GM19455 (cell line): ENCODE measurements around the gene ANKRD65.

Source experiments
- ATAC-seq: cut with Tn5 transposase; IDR thresholded peaks from one replicate; pipeline ENCODE4 v1.9.1; 2021; ENCODE audit not compliant: unreplicated experiment

Gene ANKRD65

GRCh38 chr1:1442069-1442770 lies 21.1 kb upstream of the ANKRD65 start:
- ATAC-seq: no peak

GRCh38 chr1:1441002-1441888 lies 20.2 kb upstream of the ANKRD65 start:
- ATAC-seq: no peak

GRCh38 chr1:1440262-1441001 lies 19.4 kb upstream of the ANKRD65 start:
- ATAC-seq: no peak

- no peak for ATAC-seq
These were observed 18.6 kb upstream of the ANKRD65 start for GRCh38 chr1:1439546-1440261.

- ATAC-seq: no peak
These were observed 17.7 kb upstream of the ANKRD65 start for GRCh38 chr1:1438531-1439381.

- ATAC-seq: no peak
These were observed 16.9 kb upstream of the ANKRD65 start for GRCh38 chr1:1437904-1438376.

GRCh38 chr1:1437033-1437903 lies 16.2 kb upstream of the ANKRD65 start:
- ATAC-seq: no peak

- ATAC-seq: no peak
These were observed 15.6 kb upstream of the ANKRD65 start for GRCh38 chr1:1436630-1437032.

GRCh38 chr1:1435911-1436629 lies 15.0 kb upstream of the ANKRD65 start:
- ATAC-seq: no peak

- no peak for ATAC-seq
These were observed 14.2 kb upstream of the ANKRD65 start, which contains the start of gene VWA1 for GRCh38 chr1:1435106-1435903. TSS of gene VWA1 (plus strand) at chr1:1435690. CDS start at chr1:1435749, 59 bp downstream.

GRCh38 chr1:1434824-1435105 lies 13.7 kb upstream of the ANKRD65 start:
- no peak for ATAC-seq

GRCh38 chr1:1434131-1434823 lies 13.2 kb upstream of the ANKRD65 start:
- no peak for ATAC-seq

GRCh38 chr1:1433804-1434130 lies 12.7 kb upstream of the ANKRD65 start:
- ATAC-seq: no peak

GRCh38 chr1:1432951-1433803 lies 12.1 kb upstream of the ANKRD65 start:
- no peak for ATAC-seq

- no peak for ATAC-seq
These were observed 11.3 kb upstream of the ANKRD65 start for GRCh38 chr1:1432274-1432950.

GRCh38 chr1:1431845-1432273 lies 10.8 kb upstream of the ANKRD65 start:
- no peak for ATAC-seq
